ENCODE data around the gene CCL16.

CCL16 gene

GRCh38 chr17:35986643-35987042 lies 5.3 kb upstream of the CCL16 start, which contains the start of gene CCL14:
Gene CCL14, minus strand, starts transcription at chr17:35986729. Its CDS starts 80 bp downstream, at chr17:35986649.
- no peak for DNase-seq (ENCODE audit: extremely low spot score)
- POLR2A ChIA-PET, result no interaction called here
- no peak for TF ChIP-seq L3MBTL2 (conservative IDR thresholded peaks at IDR 0.05)
- no peak for TF ChIP-seq FOXA1 (IDR thresholded peaks at IDR 0.05)
- no peak for TF ChIP-seq ARNT (IDR thresholded peaks at IDR 0.05)
- no peak for TF ChIP-seq LEF1 (IDR thresholded peaks at IDR 0.05; ENCODE audit: borderline replicate concordance)
- no peak for TF ChIP-seq ZNF384 (IDR thresholded peaks at IDR 0.05)
- no peak for TF ChIP-seq HDGF (IDR thresholded peaks at IDR 0.05; ENCODE audit: borderline replicate concordance)
- TF ChIP-seq FOXK2 (IDR thresholded peaks at IDR 0.05), result no peak
- CTCF ChIA-PET, result no interaction called here

- CTCF ChIA-PET, result no interaction called here
- no peak for TF ChIP-seq HDGF (IDR thresholded peaks at IDR 0.05; ENCODE audit: borderline replicate concordance)
- no peak for TF ChIP-seq FOXA1 (IDR thresholded peaks at IDR 0.05)
- no peak for TF ChIP-seq CTBP1 (IDR thresholded peaks at IDR 0.05; ENCODE audit: borderline replicate concordance)
- TF ChIP-seq NFRKB (IDR thresholded peaks at IDR 0.05), result no peak
- no peak for TF ChIP-seq PKNOX1 (IDR thresholded peaks at IDR 0.05)
- no peak for TF ChIP-seq ARNT (IDR thresholded peaks at IDR 0.05)
- no peak for TF ChIP-seq SUZ12 (IDR thresholded peaks at IDR 0.05)
- TF ChIP-seq ELF4 (IDR thresholded peaks at IDR 0.05), result no peak
- TF ChIP-seq FOXK2 (IDR thresholded peaks at IDR 0.05), result no peak
- no peak for TF ChIP-seq SP1 (IDR thresholded peaks at IDR 0.05)
- TF ChIP-seq BHLHE40 (IDR thresholded peaks at IDR 0.05; ENCODE audit: borderline replicate concordance), result no peak
- TF ChIP-seq ZNF384 (IDR thresholded peaks at IDR 0.05), result no peak
- no peak for TF ChIP-seq LEF1 (IDR thresholded peaks at IDR 0.05; ENCODE audit: borderline replicate concordance)
- TF ChIP-seq L3MBTL2 (conservative IDR thresholded peaks at IDR 0.05), result no peak
- no peak for TF ChIP-seq FOXM1 (IDR thresholded peaks at IDR 0.05; ENCODE audit: borderline replicate concordance)
- DNase-seq (ENCODE audit: extremely low spot score), result no peak
- POLR2A ChIA-PET, result no interaction called here
Observed at GRCh38 chr17:35984140-35984539, 2.8 kb upstream of the CCL16 start.

- no peak for TF ChIP-seq BHLHE40 (IDR thresholded peaks at IDR 0.05; ENCODE audit: borderline replicate concordance)
- no peak for TF ChIP-seq ELF4 (IDR thresholded peaks at IDR 0.05)
- no peak for TF ChIP-seq L3MBTL2 (conservative IDR thresholded peaks at IDR 0.05)
- TF ChIP-seq FOXM1 (IDR thresholded peaks at IDR 0.05; ENCODE audit: borderline replicate concordance), result no peak
- TF ChIP-seq NFRKB (IDR thresholded peaks at IDR 0.05), result no peak
- TF ChIP-seq PKNOX1 (IDR thresholded peaks at IDR 0.05), result no peak
- no peak for TF ChIP-seq FOXA1 (IDR thresholded peaks at IDR 0.05)
- TF ChIP-seq HDGF (IDR thresholded peaks at IDR 0.05; ENCODE audit: borderline replicate concordance), result no peak
- TF ChIP-seq TARDBP (IDR thresholded peaks at IDR 0.05), result no peak
- no peak for DNase-seq (ENCODE audit: extremely low spot score)
- CTCF ChIA-PET, result interaction anchor here (0.5 to 3.6 kb wide), 4 partner anchors 90 to 501 kb away, joined by 3 to 14 read pairs (median 8); no protein-coding TSS in a partner anchor
- POLR2A ChIA-PET, result no interaction called here
Observed at GRCh38 chr17:35982409-35983191, 1.3 kb upstream of the CCL16 start.

GRCh38 chr17:35981908-35982330 lies 622 bp upstream of the CCL16 start:
- POLR2A ChIA-PET, result no interaction called here
- TF ChIP-seq FOXK2 (IDR thresholded peaks at IDR 0.05) (no peak), SUZ12 (IDR thresholded peaks at IDR 0.05) (no peak), FOXM1 (IDR thresholded peaks at IDR 0.05; ENCODE audit: borderline replicate concordance) (no peak), CTBP1 (IDR thresholded peaks at IDR 0.05; ENCODE audit: borderline replicate concordance) (no peak), FOXA1 (IDR thresholded peaks at IDR 0.05) (no peak), ELF4 (IDR thresholded peaks at IDR 0.05) (no peak), L3MBTL2 (conservative IDR thresholded peaks at IDR 0.05) (no peak), TARDBP (IDR thresholded peaks at IDR 0.05) (no peak)
- CTCF ChIA-PET, result interaction anchor here (0.6 to 3.6 kb wide), 7 partner anchors 10 to 501 kb away, joined by 3 to 14 read pairs (median 4); partner anchors contain the start of gene CCL18

GRCh38 chr17:35978346-35978745 lies 3.0 kb downstream of the CCL16 start:
- CTCF ChIA-PET, result interaction anchor here (0.6 to 2.0 kb wide), 4 partner anchors 39 to 170 kb away, joined by 3 to 10 read pairs (median 6); no protein-coding TSS in a partner anchor
- TF ChIP-seq ZNF384 (IDR thresholded peaks at IDR 0.05) (no peak), FOXK2 (IDR thresholded peaks at IDR 0.05) (no peak), CTBP1 (IDR thresholded peaks at IDR 0.05; ENCODE audit: borderline replicate concordance) (no peak), FOXA1 (IDR thresholded peaks at IDR 0.05) (no peak), BHLHE40 (IDR thresholded peaks at IDR 0.05; ENCODE audit: borderline replicate concordance) (no peak), ELF4 (IDR thresholded peaks at IDR 0.05) (no peak), SUZ12 (IDR thresholded peaks at IDR 0.05) (no peak), FOXM1 (IDR thresholded peaks at IDR 0.05; ENCODE audit: borderline replicate concordance) (no peak), L3MBTL2 (conservative IDR thresholded peaks at IDR 0.05) (no peak), TARDBP (IDR thresholded peaks at IDR 0.05) (no peak), PKNOX1 (IDR thresholded peaks at IDR 0.05) (no peak), HDGF (IDR thresholded peaks at IDR 0.05; ENCODE audit: borderline replicate concordance) (no peak), LEF1 (IDR thresholded peaks at IDR 0.05; ENCODE audit: borderline replicate concordance) (no peak), SP1 (IDR thresholded peaks at IDR 0.05) (no peak), ARNT (IDR thresholded peaks at IDR 0.05) (no peak), NFRKB (IDR thresholded peaks at IDR 0.05) (no peak)
- no peak for DNase-seq (ENCODE audit: extremely low spot score)
- POLR2A ChIA-PET, result no interaction called here

More at GRCh38 chr17:35981908-35982330, 622 bp upstream of the CCL16 start:
- no peak for DNase-seq (ENCODE audit: extremely low spot score)

- no peak for DNase-seq (ENCODE audit: extremely low spot score)
- CTCF ChIA-PET, result interaction anchor here (0.6 to 2.0 kb wide), 3 partner anchors 39 to 171 kb away, joined by 3 to 10 read pairs (median 9); no protein-coding TSS in a partner anchor
- POLR2A ChIA-PET, result no interaction called here
- no peak for TF ChIP-seq L3MBTL2 (conservative IDR thresholded peaks at IDR 0.05)
- no peak for TF ChIP-seq HDGF (IDR thresholded peaks at IDR 0.05; ENCODE audit: borderline replicate concordance)
- no peak for TF ChIP-seq PKNOX1 (IDR thresholded peaks at IDR 0.05)
- TF ChIP-seq ARNT (IDR thresholded peaks at IDR 0.05), result no peak
- no peak for TF ChIP-seq FOXK2 (IDR thresholded peaks at IDR 0.05)
- no peak for TF ChIP-seq FOXA1 (IDR thresholded peaks at IDR 0.05)
- no peak for TF ChIP-seq TARDBP (IDR thresholded peaks at IDR 0.05)
- TF ChIP-seq ZNF384 (IDR thresholded peaks at IDR 0.05), result no peak
- no peak for TF ChIP-seq BHLHE40 (IDR thresholded peaks at IDR 0.05; ENCODE audit: borderline replicate concordance)
- TF ChIP-seq FOXM1 (IDR thresholded peaks at IDR 0.05; ENCODE audit: borderline replicate concordance), result no peak
- no peak for TF ChIP-seq SUZ12 (IDR thresholded peaks at IDR 0.05)
- no peak for TF ChIP-seq SP1 (IDR thresholded peaks at IDR 0.05)
- TF ChIP-seq NFRKB (IDR thresholded peaks at IDR 0.05), result no peak
- TF ChIP-seq LEF1 (IDR thresholded peaks at IDR 0.05; ENCODE audit: borderline replicate concordance), result no peak
- TF ChIP-seq ELF4 (IDR thresholded peaks at IDR 0.05), result no peak
Observed at GRCh38 chr17:35977509-35977908, 3.8 kb downstream of the CCL16 start.

All from HEK293T (cell line).